ENCODE data around the gene SIRT1.

The SIRT1 gene

DNA sequence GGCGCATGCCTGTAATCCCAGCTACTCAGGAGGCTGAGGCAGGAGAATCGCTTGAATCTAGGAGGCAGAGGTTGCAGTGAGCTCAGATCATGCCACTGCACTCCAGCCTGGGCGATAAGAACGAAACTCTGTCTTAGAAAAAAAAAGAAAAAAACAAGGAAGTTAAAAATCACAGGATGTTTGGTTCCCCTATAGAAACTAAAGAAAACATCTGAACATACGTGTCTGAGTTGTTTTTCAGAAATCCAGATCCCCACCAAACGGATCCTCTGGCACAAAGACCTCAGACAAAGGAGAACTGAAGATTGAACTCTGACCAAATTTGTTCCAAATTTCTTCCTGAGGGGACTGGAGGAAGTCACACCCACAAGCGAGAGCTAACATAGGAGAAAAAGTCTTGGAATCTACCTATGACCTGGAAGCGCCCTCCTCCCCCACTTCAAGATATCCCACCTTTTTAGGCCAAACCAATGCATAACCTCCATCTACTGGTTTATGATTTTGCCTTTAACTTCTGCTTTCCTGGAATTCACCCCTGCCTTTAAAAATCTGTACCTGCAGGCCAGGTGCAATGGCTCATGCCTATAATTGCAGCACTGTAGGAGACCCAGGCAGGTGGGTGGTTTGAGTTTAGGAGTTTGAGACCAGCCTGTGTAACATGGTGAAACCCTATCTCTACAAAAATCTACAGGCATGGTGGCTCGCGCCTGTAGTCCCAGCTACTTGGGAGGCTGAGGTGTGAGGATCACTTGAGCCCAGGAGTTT lies 19.7 kb upstream of the SIRT1 start:
- no peaks in the 10 kb centered on the region for H3K36me3 ChIP-seq (replicated peaks in 1 of 2; ENCODE audit: control insufficient read depth in 2 of 2, insufficient read depth in 2 of 2, low read length in 2 of 2)
- DNase-seq (ENCODE audit: low spot score), result no peak
- no peak overlapping the region for H4K91ac ChIP-seq (ENCODE audit: low read depth, low read length, poor library complexity)
- no peaks in the 10 kb centered on the region for H3K9me3 ChIP-seq (replicated peaks in 1 of 2; ENCODE audit: control insufficient read depth in 2 of 2, insufficient read depth in 1 of 2, low read depth in 1 of 2, low read length in 2 of 2)
- no CpG with 5 or more reads among the region's 10 CpGs for WGBS, 2 donors (ENCODE audit: extremely low coverage in 2 of 2, insufficient read length in 2 of 2, insufficient replicate concordance in 1 of 2)
- H3K14ac ChIP-seq (ENCODE audit: low read length), result no peak overlapping the region
- H3K4me2 ChIP-seq (ENCODE audit: insufficient read depth, low read length, poor library complexity, severe bottlenecking), result no peak overlapping the region
- H4K8ac ChIP-seq (ENCODE audit: low read depth, low read length), result no peak overlapping the region
- no peak overlapping the region for H2BK15ac ChIP-seq (ENCODE audit: low read length)
- no peak overlapping the region for H2AK5ac ChIP-seq (ENCODE audit: low read depth, low read length)
- H3K4ac ChIP-seq (ENCODE audit: low read length), result no peak overlapping the region
- H2BK5ac ChIP-seq (ENCODE audit: low read length), result no peak overlapping the region
- no peaks in the 10 kb centered on the region for H3K27me3 ChIP-seq (ENCODE audit: control insufficient read depth in 3 of 3, insufficient read depth in 3 of 3, low read depth in 1 of 3, low read length in 3 of 3)
- H3K4me3 ChIP-seq (ENCODE audit: low read length in 2 of 2), result no peak overlapping the region
- H2BK120ac ChIP-seq (ENCODE audit: low read depth, low read length), result no peak overlapping the region
- H3K79me1 ChIP-seq (ENCODE audit: low read depth, low read length), result no peaks in the 10 kb centered on the region
- no peak overlapping the region for H3K18ac ChIP-seq (ENCODE audit: low read length)
- H3K9ac ChIP-seq (ENCODE audit: low read depth, low read length, poor library complexity), result no peak overlapping the region
- peaks cover 6 to 8% of the 10 kb centered on the region in 2 donors for H3K4me1 ChIP-seq (ENCODE audit: control insufficient read depth in 2 of 2, insufficient read depth in 1 of 2, low read depth in 1 of 2, low read length in 2 of 2)
- no peak overlapping the region for H3K27ac ChIP-seq (replicated peaks; ENCODE audit: low read length)
- H2BK12ac ChIP-seq (ENCODE audit: low read length), result no peak overlapping the region
- no peak overlapping the region for H3K23ac ChIP-seq (ENCODE audit: low read depth, low read length, poor library complexity)
- no peak overlapping the region for H2AFZ ChIP-seq (ENCODE audit: low read length)

DNA sequence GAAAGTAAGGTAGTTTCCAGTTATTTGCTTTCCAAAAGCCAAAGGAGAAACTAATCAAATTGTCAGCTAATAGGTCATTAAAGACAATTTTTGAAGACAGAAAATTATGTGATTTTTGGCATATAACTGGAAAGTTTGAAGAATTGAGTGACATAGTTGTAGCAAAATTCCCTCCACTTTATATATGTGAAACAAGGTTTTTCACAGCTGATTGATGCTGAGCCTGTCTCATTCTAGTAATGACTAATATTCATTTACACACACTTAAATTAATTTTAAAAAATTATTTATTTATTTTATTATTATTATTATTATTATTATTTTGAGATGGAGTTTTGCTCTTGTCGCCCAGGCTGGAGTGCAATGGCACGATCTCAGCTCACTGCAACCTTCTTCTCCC lies 16.3 kb upstream of the SIRT1 start:
- Histone ChIP-seq H2AK5ac (ENCODE audit: low read depth, low read length) (no peak overlapping the region), H3K79me1 (ENCODE audit: low read depth, low read length) (no peaks in the 10 kb centered on the region), H3K18ac (ENCODE audit: low read length) (no peak overlapping the region), H3K9ac (ENCODE audit: low read depth, low read length, poor library complexity) (no peak overlapping the region), H4K8ac (ENCODE audit: low read depth, low read length) (no peak overlapping the region), H3K27me3 (ENCODE audit: control insufficient read depth in 3 of 3, insufficient read depth in 3 of 3, low read depth in 1 of 3, low read length in 3 of 3) (no peaks in the 10 kb centered on the region), H3K23ac (ENCODE audit: low read depth, low read length, poor library complexity) (no peak overlapping the region), H3K36me3 (replicated peaks in 1 of 2; ENCODE audit: control insufficient read depth in 2 of 2, insufficient read depth in 2 of 2, low read length in 2 of 2) (no peaks in the 10 kb centered on the region), H2BK12ac (ENCODE audit: low read length) (no peak overlapping the region), H2AFZ (ENCODE audit: low read length) (no peak overlapping the region), H3K14ac (ENCODE audit: low read length) (no peak overlapping the region), H3K4me3 (ENCODE audit: low read length in 2 of 2) (no peak overlapping the region), H2BK5ac (ENCODE audit: low read length) (no peak overlapping the region), H3K4me2 (ENCODE audit: insufficient read depth, low read length, poor library complexity, severe bottlenecking) (no peak overlapping the region), H3K9me3 (replicated peaks in 1 of 2; ENCODE audit: control insufficient read depth in 2 of 2, insufficient read depth in 1 of 2, low read depth in 1 of 2, low read length in 2 of 2) (no peaks in the 10 kb centered on the region), H4K91ac (ENCODE audit: low read depth, low read length, poor library complexity) (no peak overlapping the region), H2BK120ac (ENCODE audit: low read depth, low read length) (no peak overlapping the region), H3K27ac (replicated peaks; ENCODE audit: low read length) (no peak overlapping the region), H3K4me1 (ENCODE audit: control insufficient read depth in 2 of 2, insufficient read depth in 1 of 2, low read depth in 1 of 2, low read length in 2 of 2) (no peaks in the 10 kb centered on the region), H2BK15ac (ENCODE audit: low read length) (no peak overlapping the region), H3K4ac (ENCODE audit: low read length) (no peak overlapping the region)
- no CpG with 5 or more reads among the region's 2 CpGs for WGBS, 2 donors (ENCODE audit: extremely low coverage in 2 of 2, insufficient read length in 2 of 2, insufficient replicate concordance in 1 of 2)
- DNase-seq (ENCODE audit: low spot score), result no peak

DNA sequence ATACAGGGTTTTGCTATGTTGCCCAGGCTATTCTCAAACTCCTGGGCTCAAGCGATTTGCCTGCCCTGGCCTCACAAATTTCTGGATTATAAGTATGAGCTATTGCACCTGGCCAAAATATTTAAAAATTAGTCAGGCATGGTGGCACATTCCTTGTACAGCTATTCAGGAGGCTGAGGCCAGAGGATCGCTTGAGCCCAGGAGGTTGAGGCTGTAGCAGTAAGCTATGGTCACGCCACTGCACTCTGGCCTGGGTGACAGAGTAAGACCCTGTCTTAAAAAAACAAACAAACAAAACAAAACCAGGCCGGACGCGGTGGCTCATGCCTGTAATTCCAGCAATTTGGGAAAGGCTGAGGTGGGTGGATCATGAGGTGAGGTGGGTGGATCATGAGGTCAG lies 14.5 kb upstream of the SIRT1 start:
- H4K8ac ChIP-seq (ENCODE audit: low read depth, low read length), result no peak overlapping the region
- no peaks in the 10 kb centered on the region for H3K79me1 ChIP-seq (ENCODE audit: low read depth, low read length)
- H2BK15ac ChIP-seq (ENCODE audit: low read length), result no peak overlapping the region
- no CpG with 5 or more reads among the region's 6 CpGs for WGBS, 2 donors (ENCODE audit: extremely low coverage in 2 of 2, insufficient read length in 2 of 2, insufficient replicate concordance in 1 of 2)
- H3K27me3 ChIP-seq (ENCODE audit: control insufficient read depth in 3 of 3, insufficient read depth in 3 of 3, low read depth in 1 of 3, low read length in 3 of 3), result no peaks in the 10 kb centered on the region
- H3K18ac ChIP-seq (ENCODE audit: low read length), result no peak overlapping the region
- H3K4me3 ChIP-seq (ENCODE audit: low read length in 2 of 2), result no peak overlapping the region
- H3K4me2 ChIP-seq (ENCODE audit: insufficient read depth, low read length, poor library complexity, severe bottlenecking), result no peak overlapping the region
- no peak for DNase-seq (ENCODE audit: low spot score)
- no peak overlapping the region for H3K9ac ChIP-seq (ENCODE audit: low read depth, low read length, poor library complexity)
- no peak overlapping the region for H2AFZ ChIP-seq (ENCODE audit: low read length)
- H2AK5ac ChIP-seq (ENCODE audit: low read depth, low read length), result no peak overlapping the region
- H2BK12ac ChIP-seq (ENCODE audit: low read length), result no peak overlapping the region
- H3K27ac ChIP-seq (replicated peaks; ENCODE audit: low read length), result no peak overlapping the region
- no peak overlapping the region for H2BK5ac ChIP-seq (ENCODE audit: low read length)
- H2BK120ac ChIP-seq (ENCODE audit: low read depth, low read length), result no peak overlapping the region
- no peaks in the 10 kb centered on the region for H3K36me3 ChIP-seq (replicated peaks in 1 of 2; ENCODE audit: control insufficient read depth in 2 of 2, insufficient read depth in 2 of 2, low read length in 2 of 2)
- H3K14ac ChIP-seq (ENCODE audit: low read length), result no peak overlapping the region
- no peak overlapping the region for H3K4ac ChIP-seq (ENCODE audit: low read length)
- no peak overlapping the region for H3K23ac ChIP-seq (ENCODE audit: low read depth, low read length, poor library complexity)
- H3K4me1 ChIP-seq (ENCODE audit: control insufficient read depth in 2 of 2, insufficient read depth in 1 of 2, low read depth in 1 of 2, low read length in 2 of 2), result no peaks in the 10 kb centered on the region
- no peak overlapping the region for H4K91ac ChIP-seq (ENCODE audit: low read depth, low read length, poor library complexity)
- no peaks in the 10 kb centered on the region for H3K9me3 ChIP-seq (replicated peaks in 1 of 2; ENCODE audit: control insufficient read depth in 2 of 2, insufficient read depth in 1 of 2, low read depth in 1 of 2, low read length in 2 of 2)

DNA sequence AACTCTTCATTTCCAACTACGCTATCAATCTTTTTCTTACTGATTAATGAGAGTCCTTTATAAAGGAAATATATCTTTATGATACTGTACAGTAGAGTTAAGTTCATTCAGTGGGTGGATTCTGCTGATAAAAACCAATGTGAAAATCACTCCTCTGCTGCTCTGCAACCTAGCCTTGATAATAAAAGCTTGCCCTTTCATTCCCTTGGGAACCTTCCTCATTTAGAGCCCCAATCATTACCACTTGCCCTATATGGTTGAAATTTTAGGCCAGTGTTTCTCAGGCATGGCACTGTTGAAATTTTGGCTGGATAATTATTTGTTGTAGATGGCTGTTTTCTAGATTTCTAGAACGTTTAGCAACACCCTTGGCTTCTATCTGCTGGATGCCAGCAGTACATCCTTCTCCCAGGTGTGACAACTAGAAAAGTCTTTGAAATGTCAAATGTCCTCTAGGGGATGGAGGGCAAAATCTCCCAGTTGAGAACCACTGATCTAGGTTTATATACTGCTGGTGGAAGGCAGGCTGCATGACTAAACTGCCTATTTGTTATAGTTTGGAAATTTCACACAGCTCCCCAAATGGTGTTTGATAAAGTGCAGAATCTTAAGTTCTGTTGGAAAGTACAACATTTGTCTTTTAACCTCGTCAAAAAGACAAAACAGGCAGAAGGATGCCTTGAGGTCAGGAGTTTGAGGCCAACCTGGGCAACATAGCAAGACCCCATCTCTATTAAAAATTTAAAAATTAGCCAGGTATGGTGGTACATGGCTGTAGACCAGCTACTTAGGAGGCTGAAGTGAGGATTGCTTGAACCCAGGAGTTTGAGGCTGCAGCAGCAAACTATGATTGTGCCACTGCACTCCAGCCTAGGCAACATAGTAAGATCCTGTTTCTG lies 8.9 kb upstream of the SIRT1 start:
- H3K9ac ChIP-seq (ENCODE audit: low read depth, low read length, poor library complexity), result no peak overlapping the region
- no peaks in the 10 kb centered on the region for H3K36me3 ChIP-seq (replicated peaks in 1 of 2; ENCODE audit: control insufficient read depth in 2 of 2, insufficient read depth in 2 of 2, low read length in 2 of 2)
- no peak overlapping the region for H3K18ac ChIP-seq (ENCODE audit: low read length)
- no peak overlapping the region for H3K23ac ChIP-seq (ENCODE audit: low read depth, low read length, poor library complexity)
- no peak overlapping the region for H2BK12ac ChIP-seq (ENCODE audit: low read length)
- H4K8ac ChIP-seq (ENCODE audit: low read depth, low read length), result no peak overlapping the region
- no peak overlapping the region for H2BK15ac ChIP-seq (ENCODE audit: low read length)
- no CpG with 5 or more reads among the region's 3 CpGs for WGBS, 2 donors (ENCODE audit: extremely low coverage in 2 of 2, insufficient read length in 2 of 2, insufficient replicate concordance in 1 of 2)
- no peaks in the 10 kb centered on the region for H3K9me3 ChIP-seq (replicated peaks in 1 of 2; ENCODE audit: control insufficient read depth in 2 of 2, insufficient read depth in 1 of 2, low read depth in 1 of 2, low read length in 2 of 2)
- DNase-seq (ENCODE audit: low spot score), result no peak
- H3K4me1 ChIP-seq (ENCODE audit: control insufficient read depth in 2 of 2, insufficient read depth in 1 of 2, low read depth in 1 of 2, low read length in 2 of 2), result no peaks in the 10 kb centered on the region
- no peak overlapping the region for H4K91ac ChIP-seq (ENCODE audit: low read depth, low read length, poor library complexity)
- no peaks in the 10 kb centered on the region for H3K79me1 ChIP-seq (ENCODE audit: low read depth, low read length)
- H3K27ac ChIP-seq (replicated peaks; ENCODE audit: low read length), result no peak overlapping the region
- H3K4me2 ChIP-seq (ENCODE audit: insufficient read depth, low read length, poor library complexity, severe bottlenecking), result no peak overlapping the region
- no peaks in the 10 kb centered on the region for H3K27me3 ChIP-seq (ENCODE audit: control insufficient read depth in 3 of 3, insufficient read depth in 3 of 3, low read depth in 1 of 3, low read length in 3 of 3)
- H2AK5ac ChIP-seq (ENCODE audit: low read depth, low read length), result no peak overlapping the region
- H3K4ac ChIP-seq (ENCODE audit: low read length), result no peak overlapping the region
- H3K14ac ChIP-seq (ENCODE audit: low read length), result no peak overlapping the region
- no peak overlapping the region for H3K4me3 ChIP-seq (ENCODE audit: low read length in 2 of 2)
- no peak overlapping the region for H2BK5ac ChIP-seq (ENCODE audit: low read length)
- H2AFZ ChIP-seq (ENCODE audit: low read length), result no peak overlapping the region
- H2BK120ac ChIP-seq (ENCODE audit: low read depth, low read length), result no peak overlapping the region

Measured in neuronal stem cell (in vitro differentiated cells).